NCI-H2196 (cell line): ENCODE results near the gene CPXM2.

Experiments
- DNase-seq: peaks from one replicate; lab custom pipeline; 2025; ENCODE audit not compliant: unreplicated experiment; lab: John Stamatoyannopoulos, UW

The CPXM2 gene

GRCh38 chr10:123778719-123779517 lies 112.7 kb downstream of the CPXM2 start:
- DNase-seq, result no peak

GRCh38 chr10:123777881-123778280 lies 113.7 kb downstream of the CPXM2 start:
- DNase-seq, result no peak

- no peak for DNase-seq
Observed at GRCh38 chr10:123774132-123774742, 117.4 kb downstream of the CPXM2 start.

GRCh38 chr10:123772645-123773508 lies 118.7 kb downstream of the CPXM2 start:
- no peak for DNase-seq

GRCh38 chr10:123771877-123772644 lies 119.5 kb downstream of the CPXM2 start:
- DNase-seq, result no peak

- no peak for DNase-seq
Observed at GRCh38 chr10:123769647-123770046, 122.0 kb downstream of the CPXM2 start.

- no peak for DNase-seq
Observed at GRCh38 chr10:123766761-123767160, 124.8 kb downstream of the CPXM2 start.

- DNase-seq, result no peak
Observed at GRCh38 chr10:123766012-123766411, 125.6 kb downstream of the CPXM2 start.

GRCh38 chr10:123761666-123762230 lies 129.9 kb downstream of the CPXM2 start:
- no peak for DNase-seq

GRCh38 chr10:123761038-123761428 lies 130.6 kb downstream of the CPXM2 start:
- DNase-seq, result no peak

GRCh38 chr10:123760356-123761037 lies 131.1 kb downstream of the CPXM2 start:
- no peak for DNase-seq

GRCh38 chr10:123759501-123760031 lies 132.0 kb downstream of the CPXM2 start:
- DNase-seq, result no peak

GRCh38 chr10:123759041-123759440 lies 132.6 kb downstream of the CPXM2 start:
- DNase-seq, result no peak

GRCh38 chr10:123757853-123758252 lies 133.8 kb downstream of the CPXM2 start:
- DNase-seq, result no peak

- DNase-seq, result no peak
Observed at GRCh38 chr10:123755061-123755460, 136.5 kb downstream of the CPXM2 start.

- no peak for DNase-seq
Observed at GRCh38 chr10:123754123-123754522, 137.5 kb downstream of the CPXM2 start.

- DNase-seq, result no peak
Observed at GRCh38 chr10:123751342-123752134, 140.1 kb downstream of the CPXM2 start.

- DNase-seq, result no peak
Observed at GRCh38 chr10:123750901-123751300, 140.7 kb downstream of the CPXM2 start.

- no peak for DNase-seq
Observed at GRCh38 chr10:123748711-123749110, 142.9 kb downstream of the CPXM2 start.
